Gastroesophageal sphincter (tissue), 3 donors: Measurements from ENCODE around the gene RAB9A.

Experiments used
- EP300 ChIP-seq: sonication (generic); formaldehyde crosslinking; IDR thresholded peaks from one replicate; pipeline ENCODE4 v1.6.1; 2017; ENCODE audit warnings: antibody characterized with exemption, mild to moderate bottlenecking
- POLR2A ChIP-seq, 2 donors: fragments of 450-650 bp; IDR thresholded peaks; one replicate each; pipeline ENCODE4 v1.6.1; 2017; ENCODE audit warnings: antibody characterized with exemption in 2 of 2, mild to moderate bottlenecking in 2 of 2, moderate library complexity in 1 of 2
- POLR2AphosphoS5 ChIP-seq: sonication (generic); formaldehyde crosslinking; IDR thresholded peaks from one replicate; pipeline ENCODE4 v1.6.1; 2017; ENCODE audit warnings: antibody characterized with exemption
- TF ChIP-seq, protein P1 (sequence below), 4 experiments: fragments of 200-600 bp in 2 of 4; fragments of 450-650 bp in 2 of 4; sonication (generic) in 1 of 4; IDR thresholded peaks; one replicate each; pipeline ENCODE4 v1.5.1; 2017 to 2019; ENCODE audit warnings: antibody characterized with exemption in 4 of 4, mild to moderate bottlenecking in 2 of 4, moderate library complexity in 2 of 4

DNA sequence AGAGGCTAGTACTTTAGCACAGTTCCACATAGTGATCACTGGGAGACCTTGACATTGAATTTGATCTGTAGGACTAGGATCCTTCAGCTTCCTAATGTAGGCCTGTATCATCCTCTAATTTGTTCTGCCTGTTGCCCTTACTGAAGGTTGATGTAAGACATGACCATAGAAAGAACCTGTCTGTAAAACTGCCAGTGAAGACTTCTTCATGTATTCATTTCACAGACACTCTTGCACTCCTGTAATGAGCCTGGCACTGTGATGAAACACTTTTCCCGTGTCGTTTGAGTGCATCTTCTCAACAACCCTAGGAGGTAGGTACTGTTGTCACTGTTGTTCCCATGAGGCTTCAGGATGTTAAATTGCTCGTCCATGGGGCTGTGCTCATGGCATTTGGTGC, 14.7 kb downstream of the RAB9A start:
- TF ChIP-seq, protein P1, sequence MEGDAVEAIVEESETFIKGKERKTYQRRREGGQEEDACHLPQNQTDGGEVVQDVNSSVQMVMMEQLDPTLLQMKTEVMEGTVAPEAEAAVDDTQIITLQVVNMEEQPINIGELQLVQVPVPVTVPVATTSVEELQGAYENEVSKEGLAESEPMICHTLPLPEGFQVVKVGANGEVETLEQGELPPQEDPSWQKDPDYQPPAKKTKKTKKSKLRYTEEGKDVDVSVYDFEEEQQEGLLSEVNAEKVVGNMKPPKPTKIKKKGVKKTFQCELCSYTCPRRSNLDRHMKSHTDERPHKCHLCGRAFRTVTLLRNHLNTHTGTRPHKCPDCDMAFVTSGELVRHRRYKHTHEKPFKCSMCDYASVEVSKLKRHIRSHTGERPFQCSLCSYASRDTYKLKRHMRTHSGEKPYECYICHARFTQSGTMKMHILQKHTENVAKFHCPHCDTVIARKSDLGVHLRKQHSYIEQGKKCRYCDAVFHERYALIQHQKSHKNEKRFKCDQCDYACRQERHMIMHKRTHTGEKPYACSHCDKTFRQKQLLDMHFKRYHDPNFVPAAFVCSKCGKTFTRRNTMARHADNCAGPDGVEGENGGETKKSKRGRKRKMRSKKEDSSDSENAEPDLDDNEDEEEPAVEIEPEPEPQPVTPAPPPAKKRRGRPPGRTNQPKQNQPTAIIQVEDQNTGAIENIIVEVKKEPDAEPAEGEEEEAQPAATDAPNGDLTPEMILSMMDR (IDR thresholded peaks at IDR 0.05), result no peak
- no peak for TF ChIP-seq EP300
- TF ChIP-seq POLR2A (IDR thresholded peaks at IDR 0.05), result no peak
- no peak for TF ChIP-seq POLR2AphosphoS5
